Measurements from ENCODE around the gene ATF7.

DNA sequence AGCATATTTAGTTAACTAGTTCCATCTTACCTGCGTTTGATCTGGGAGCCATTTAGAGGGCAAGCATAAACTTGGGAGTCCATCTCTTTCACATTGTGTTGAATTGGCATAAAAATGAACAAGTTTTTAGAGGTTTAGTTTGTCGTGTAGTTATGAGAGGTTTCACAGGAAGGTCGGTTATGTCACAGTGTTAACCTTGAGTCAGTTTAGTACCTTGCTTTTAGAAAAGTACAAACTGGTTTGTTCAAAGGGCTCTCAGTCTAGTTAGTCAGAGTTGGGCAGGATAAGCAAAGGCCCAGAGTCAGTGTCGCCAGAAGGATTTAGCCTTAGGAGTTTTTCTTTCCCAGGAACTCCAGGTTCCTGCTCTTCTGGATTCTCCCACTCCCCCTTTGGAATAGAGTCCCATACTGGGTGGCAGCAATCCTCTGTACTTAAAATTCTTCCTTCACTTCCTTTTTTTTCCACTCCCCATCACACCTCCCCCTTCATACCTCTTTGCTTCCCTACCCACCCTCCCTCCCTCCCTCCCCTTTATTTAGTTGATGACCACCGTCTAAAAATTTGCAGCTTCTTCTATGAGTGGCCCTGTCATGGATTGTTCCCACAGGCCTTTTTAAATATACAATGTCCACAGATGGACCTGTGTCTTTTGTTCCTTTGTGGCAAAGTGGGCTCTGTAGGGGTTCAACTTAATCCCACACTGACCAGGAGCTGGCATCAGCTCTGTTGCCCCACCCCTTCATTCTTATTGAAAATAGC lies 162.2 kb downstream of the ATF7 start:
- TF ChIP-seq POLR2A (IDR thresholded peaks at IDR 0.05; ENCODE audit: low read depth, low read length), result no peak
- TF ChIP-seq MYC (IDR thresholded peaks at IDR 0.05; ENCODE audit: low read depth, low read length), result no peak
- TF ChIP-seq CTCF (IDR thresholded peaks at IDR 0.05; ENCODE audit: extremely low read depth in 1 of 2, insufficient read depth in 1 of 2, low read depth in 1 of 2, low read length in 2 of 2), result no peak
- no peak for TF ChIP-seq EZH2 (IDR thresholded peaks at IDR 0.05; ENCODE audit: borderline replicate concordance, low read depth, low read length, severe bottlenecking)
- peak; percentile 18 for TF ChIP-seq POLR2AphosphoS5 (IDR thresholded peaks at IDR 0.05; ENCODE audit: insufficient read depth, low read depth, low read length)
- TF ChIP-seq MAX (IDR thresholded peaks at IDR 0.05; ENCODE audit: insufficient read depth, insufficient read length), result no peak
- TF ChIP-seq JUN (IDR thresholded peaks at IDR 0.05; ENCODE audit: borderline replicate concordance, insufficient read depth, insufficient read length, low read depth), result no peak
- no peak for TF ChIP-seq GATA2 (IDR thresholded peaks at IDR 0.05; ENCODE audit: insufficient read depth, insufficient read length, low read depth, low read length)
